Bronchial smooth muscle cell (primary cell): ENCODE results near the gene TAGAP. TPM values are rescaled to one million over a fixed set of nuclear protein-coding genes. Genes with fewer than 3 reads are reported as not detected.

ENCODE experiments used
- total RNA-seq: library from RNA; depleted of rRNA; stranded (reverse); fragments of >200 nt; gene quantifications from 2 replicates; pipeline ENCODE4 v1.2.1, GENCODE V29; 2014

TAGAP gene
- not detected in 2 replicates for total RNA-seq

GRCh38 chr6:159044899-159045727 is at the start of gene TAGAP:
TSS of gene TAGAP (minus strand) at chr6:159044991. CDS start at chr6:159044146, 845 bp downstream.

GRCh38 chr6:158999666-159000403 is 45.0 kb downstream of the TAGAP start, which contains the start of gene RSPH3:
TSS of gene RSPH3 (minus strand) at chr6:159000202. CDS start at chr6:158999550, 652 bp downstream.

Other genes with a start within 250 kb of the TAGAP start
- gene EZR, start 225.6 kb downstream of the TAGAP start, total RNA-seq, result 65.1 and 98.7 TPM in 2 replicates
- gene RSPH3, start 44.8 kb downstream of the TAGAP start, total RNA-seq, result 4.4 and 4.8 TPM in 2 replicates
- gene FNDC1, start 124.4 kb upstream of the TAGAP start, total RNA-seq, result 0.16 and 0.60 TPM in 2 replicates